GM12864 (cell line): ENCODE results near the gene SDCCAG8.

Experiments used
- DNase-seq: peaks from one replicate; pipeline ENCODE4 v3.0.0-alpha.2; 2011; ENCODE audit warnings: low read depth
- H3K4me3 ChIP-seq: 2 replicates; pipeline ENCODE4 v1.5.1; 2011; ENCODE audit warnings: mild to moderate bottlenecking, low read depth, low read length, control low read depth
- CTCF ChIP-seq: IDR thresholded peaks from 2 replicates; pipeline ENCODE4 v1.5.1; 2011; ENCODE audit warnings: low read depth, mild to moderate bottlenecking, moderate library complexity, low read length, control low read depth, inconsistent platforms; ENCODE audit errors: missing control alignments

The SDCCAG8 gene

DNA sequence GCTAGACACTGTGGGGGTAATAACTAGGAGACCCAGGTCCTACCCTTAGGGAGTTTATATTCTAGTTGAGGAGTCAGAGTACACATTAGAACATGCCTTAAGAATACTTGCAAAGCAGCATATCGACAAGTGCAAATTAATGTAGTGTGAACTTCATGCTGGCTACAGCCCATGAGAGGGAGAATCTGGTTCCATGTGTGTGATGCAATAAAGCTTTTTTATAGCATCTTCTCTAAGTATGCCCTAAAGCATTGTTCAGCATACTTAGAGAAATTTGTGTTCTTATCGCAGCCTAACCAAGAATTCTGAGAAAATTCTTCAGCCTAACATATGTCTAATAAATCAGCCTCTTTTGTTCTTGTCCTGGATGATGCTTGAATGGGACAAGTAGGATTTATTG, 95.5 kb downstream of the SDCCAG8 start:
- TF ChIP-seq CTCF = no peak
- no peak for DNase-seq
- no peak overlapping the region for H3K4me3 ChIP-seq

GRCh38 chr1:243354511-243355153, 98.8 kb downstream of the SDCCAG8 start:
- DNase-seq = no peak
- TF ChIP-seq CTCF = no peak
- H3K4me3 ChIP-seq = no peak overlapping the region

GRCh38 chr1:243363832-243364231, 108.0 kb downstream of the SDCCAG8 start:
- no peak for TF ChIP-seq CTCF
- H3K4me3 ChIP-seq = no peak overlapping the region
- DNase-seq = no peak

DNA sequence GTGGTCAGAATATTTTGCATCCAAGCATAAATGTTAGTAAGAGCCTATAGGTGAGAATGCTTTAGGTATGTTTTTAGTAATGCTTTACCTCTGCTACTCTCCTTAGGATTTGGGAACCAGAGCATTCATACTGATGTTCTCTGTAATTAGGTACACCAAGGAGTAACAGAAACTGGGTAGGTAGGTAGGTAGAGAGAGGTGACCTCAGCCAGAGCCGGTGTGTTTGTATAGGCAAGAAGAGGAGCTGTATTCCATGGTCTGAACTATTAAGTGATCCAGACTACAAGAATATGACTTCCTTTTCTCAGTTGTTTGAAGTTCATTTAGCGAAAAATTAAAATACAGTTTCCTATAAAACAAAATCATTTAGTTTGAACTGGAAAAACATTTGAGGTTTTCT, 108.5 kb downstream of the SDCCAG8 start:
- TF ChIP-seq CTCF = no peak
- DNase-seq = no peak
- H3K4me3 ChIP-seq = no peak overlapping the region

GRCh38 chr1:243364866-243365265, 109.0 kb downstream of the SDCCAG8 start:
- no peak for TF ChIP-seq CTCF
- H3K4me3 ChIP-seq = no peak overlapping the region
- no peak for DNase-seq

GRCh38 chr1:243367314-243367713, 111.5 kb downstream of the SDCCAG8 start:
- H3K4me3 ChIP-seq = no peak overlapping the region
- no peak for TF ChIP-seq CTCF
- DNase-seq = no peak

- no peak for TF ChIP-seq CTCF
- no peak overlapping the region for H3K4me3 ChIP-seq
- no peak for DNase-seq
Observed at GRCh38 chr1:243374412-243374811, 118.6 kb downstream of the SDCCAG8 start.
